Measurements from ENCODE around the gene PIP4K2C.

- TF ChIP-seq CTCF (IDR thresholded peaks at IDR 0.05 in 2 of 3, conservative IDR thresholded peaks at IDR 0.05 in 1 of 3; ENCODE audit: control insufficient read depth in 2 of 3, extremely low read depth in 1 of 3, insufficient read depth in 1 of 3, low read depth in 3 of 3, low read length in 3 of 3) (no peak), RAD21 (IDR thresholded peaks at IDR 0.05; ENCODE audit: insufficient read depth, low read depth, low read length) (no peak), ZSCAN29 (IDR thresholded peaks at IDR 0.05) (no peak), ZZZ3 (IDR thresholded peaks at IDR 0.05; ENCODE audit: control insufficient read depth, insufficient read length, low read depth) (no peak), SPI1 (IDR thresholded peaks at IDR 0.05; ENCODE audit: borderline replicate concordance, insufficient read depth, low read depth, low read length) (no peak), ATF2 (IDR thresholded peaks at IDR 0.05; ENCODE audit: low read length) (no peak), JUNB (IDR thresholded peaks at IDR 0.05) (no peak), ZBTB33 (IDR thresholded peaks at IDR 0.05) (no peak)
Measured at GRCh38 chr12:57551637-57552305, 39.2 kb upstream of the PIP4K2C start.
